Measurements from ENCODE around the gene FRK. TPM values are rescaled to one million over a fixed set of nuclear protein-coding genes. Genes with fewer than 3 reads are reported as not detected.

The FRK gene
- total RNA-seq, 1 experiment from 2014 or later = 2.0 TPM

DNA sequence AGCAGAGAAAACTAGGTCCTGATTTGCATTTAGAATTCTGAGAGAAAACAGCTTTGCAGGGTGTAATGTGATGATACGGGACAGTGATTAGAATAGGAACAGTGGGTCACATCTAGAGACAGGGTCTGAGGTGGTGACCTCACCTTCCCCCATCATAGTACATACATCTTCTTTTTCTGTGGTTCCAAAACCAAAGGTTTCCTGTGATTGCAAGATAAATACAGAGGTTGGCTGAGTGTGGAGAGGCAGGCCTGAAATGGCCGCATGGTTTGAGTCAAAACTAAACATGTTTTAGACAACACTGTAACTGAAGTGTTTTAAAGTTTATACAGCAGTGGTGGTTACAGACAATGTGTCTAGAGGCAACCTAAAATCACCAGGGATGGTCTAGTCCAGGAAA is 29.6 kb upstream of the FRK start:
- no peak overlapping the region for H3K4me3 ChIP-seq
- H3K36me3 ChIP-seq = no peaks in the 10 kb centered on the region
- no peak overlapping the region for H3K27ac ChIP-seq
- no peaks in the 10 kb centered on the region for H3K27me3 ChIP-seq
- DNase-seq = no peak
- H3K4me1 ChIP-seq = no peaks in the 10 kb centered on the region
- no peaks in the 10 kb centered on the region for H3K9me3 ChIP-seq (replicated peaks)

DNA sequence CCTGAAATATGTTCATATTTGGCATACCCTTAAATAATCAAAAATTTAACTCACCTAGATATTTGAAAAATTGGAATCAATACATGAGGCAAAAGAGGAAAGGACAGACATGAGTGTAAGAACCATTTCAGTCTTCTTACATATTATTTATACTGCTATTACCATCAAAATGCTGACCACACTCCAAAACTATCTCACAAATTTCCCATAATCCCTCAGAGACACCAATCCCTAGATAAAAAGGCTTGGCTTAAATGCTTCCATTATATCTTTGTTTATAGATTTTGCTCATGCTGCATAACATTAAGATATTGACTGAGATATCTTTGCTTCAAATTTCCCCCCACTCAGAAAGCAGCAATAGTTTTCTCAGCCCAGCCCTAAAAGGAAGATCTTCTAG is 28.3 kb upstream of the FRK start:
- H3K4me3 ChIP-seq = no peak overlapping the region
- no peak overlapping the region for H3K27ac ChIP-seq
- H3K27me3 ChIP-seq = no peaks in the 10 kb centered on the region
- no peak for DNase-seq
- no peaks in the 10 kb centered on the region for H3K4me1 ChIP-seq
- H3K9me3 ChIP-seq (replicated peaks) = no peaks in the 10 kb centered on the region
- H3K36me3 ChIP-seq = no peaks in the 10 kb centered on the region

DNA sequence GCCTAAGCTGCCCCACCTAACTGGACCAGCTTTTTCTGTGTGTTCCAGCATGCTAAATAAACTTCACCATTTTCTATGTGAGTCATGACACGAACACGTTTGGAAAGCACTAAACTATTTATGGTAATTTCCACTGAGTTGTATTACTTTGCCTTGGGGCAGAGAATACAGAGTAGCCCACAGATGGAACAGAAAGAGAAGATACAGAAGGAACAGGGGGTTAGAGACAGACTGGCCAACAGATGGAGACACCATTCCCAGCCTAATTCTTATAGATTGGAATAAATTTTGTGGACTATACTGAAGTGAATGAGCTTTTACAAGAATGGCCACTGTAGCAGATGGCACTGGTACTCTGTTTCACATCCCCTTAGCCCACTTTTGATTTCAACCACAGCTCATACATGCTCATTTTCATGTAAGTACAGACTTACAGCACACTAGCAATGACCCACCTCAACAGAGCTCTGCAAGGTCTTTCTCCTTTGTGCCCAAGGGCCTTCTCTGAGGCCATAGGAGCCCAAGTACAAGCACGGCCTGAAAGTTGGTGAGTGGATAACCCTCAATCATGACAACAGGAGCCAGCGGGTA is 26.8 kb upstream of the FRK start:
- no peaks in the 10 kb centered on the region for H3K4me1 ChIP-seq
- H3K27ac ChIP-seq = no peak overlapping the region
- no peaks in the 10 kb centered on the region for H3K27me3 ChIP-seq
- H3K36me3 ChIP-seq = no peaks in the 10 kb centered on the region
- H3K9me3 ChIP-seq (replicated peaks) = no peaks in the 10 kb centered on the region
- H3K4me3 ChIP-seq = no peak overlapping the region
- DNase-seq = no peak

DNA sequence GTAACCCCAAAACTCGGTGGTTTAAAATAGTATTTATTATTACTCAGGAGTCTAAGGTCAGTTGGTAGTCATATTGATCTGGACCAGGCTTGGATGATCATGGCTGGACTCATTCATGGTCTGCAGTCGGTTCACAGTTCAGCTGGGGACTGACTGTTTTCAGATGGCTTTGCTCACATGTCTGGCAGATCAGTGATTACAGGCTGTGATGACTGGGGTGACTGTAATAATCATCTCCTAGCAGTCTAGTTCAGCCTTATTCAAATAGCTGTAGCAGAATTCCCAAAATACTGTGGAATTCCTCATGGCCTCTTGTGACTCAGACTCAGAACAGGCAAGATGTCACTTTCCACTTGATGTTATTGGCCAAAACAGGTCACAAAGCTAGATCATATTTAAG is 23.6 kb upstream of the FRK start:
- H3K36me3 ChIP-seq = no peaks in the 10 kb centered on the region
- H3K27me3 ChIP-seq = no peaks in the 10 kb centered on the region
- no peak overlapping the region for H3K4me3 ChIP-seq
- no peak for DNase-seq
- H3K9me3 ChIP-seq (replicated peaks) = no peaks in the 10 kb centered on the region
- H3K4me1 ChIP-seq = no peaks in the 10 kb centered on the region
- H3K27ac ChIP-seq = no peak overlapping the region

DNA sequence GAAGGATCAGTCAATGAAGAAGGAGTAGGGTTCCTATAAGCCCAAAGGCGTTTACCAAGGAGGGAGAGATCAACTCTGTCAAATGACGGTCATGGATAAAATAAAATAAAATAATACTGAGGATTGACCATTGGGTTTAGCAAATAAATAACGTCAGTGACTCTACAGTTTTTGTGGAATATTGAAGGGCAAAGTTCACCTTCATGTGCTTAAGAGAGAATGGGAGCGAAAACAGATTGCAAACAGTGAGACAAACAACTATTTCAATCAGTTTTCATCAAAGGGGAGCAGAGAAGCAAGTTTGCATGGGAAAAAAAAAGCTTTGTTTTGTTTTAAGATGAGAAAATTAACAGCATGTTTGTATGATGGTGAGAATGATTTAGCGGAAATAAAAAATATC is 22.4 kb upstream of the FRK start:
- Histone ChIP-seq H3K36me3 (no peaks in the 10 kb centered on the region), H3K9me3 (replicated peaks) (no peaks in the 10 kb centered on the region), H3K4me3 (no peak overlapping the region), H3K27me3 (no peaks in the 10 kb centered on the region), H3K27ac (no peak overlapping the region), H3K4me1 (no peaks in the 10 kb centered on the region)
- DNase-seq = no peak

DNA sequence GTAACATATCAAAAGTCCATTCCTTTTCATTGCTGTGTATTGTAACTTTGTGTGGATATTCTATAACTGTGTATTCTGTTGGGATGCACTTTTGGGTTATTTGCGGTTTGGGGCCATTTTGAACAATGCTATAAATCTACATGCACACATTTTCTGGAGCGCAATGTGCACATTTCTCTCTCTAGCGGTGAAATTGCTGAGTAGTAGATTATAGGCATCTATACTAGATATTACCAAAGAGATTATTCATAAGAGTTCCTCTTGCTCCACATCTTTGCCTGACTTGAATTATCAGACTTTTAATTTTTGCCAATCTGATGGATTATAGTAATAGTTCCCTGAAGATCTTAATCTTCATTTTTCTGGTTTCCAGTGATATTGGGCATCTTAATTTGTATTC is 18.3 kb upstream of the FRK start:
- H3K4me1 ChIP-seq = no peaks in the 10 kb centered on the region
- H3K27me3 ChIP-seq = no peaks in the 10 kb centered on the region
- no peaks in the 10 kb centered on the region for H3K36me3 ChIP-seq
- no peak overlapping the region for H3K4me3 ChIP-seq
- no peaks in the 10 kb centered on the region for H3K9me3 ChIP-seq (replicated peaks)
- H3K27ac ChIP-seq = no peak overlapping the region
- no peak for DNase-seq

DNA sequence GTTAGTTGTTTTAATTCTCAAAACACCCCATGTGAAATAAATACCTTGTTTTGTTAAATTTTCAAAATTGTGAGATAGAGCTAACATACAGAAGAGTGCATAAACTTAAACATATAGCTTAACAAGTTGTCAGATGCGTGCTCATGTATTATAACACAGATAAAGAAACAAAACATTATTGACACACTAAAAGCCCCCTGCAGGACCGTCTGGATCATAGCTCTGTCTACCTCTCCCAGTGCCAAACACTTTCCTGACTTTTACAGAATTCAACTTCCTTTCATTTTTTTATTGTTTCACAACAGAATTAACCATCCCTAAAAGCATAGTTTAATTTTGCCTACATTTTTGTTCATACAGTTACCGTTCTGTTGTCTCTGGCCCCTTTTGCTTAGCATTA is 17.8 kb upstream of the FRK start:
- DNase-seq = no peak
- Histone ChIP-seq H3K27me3 (no peaks in the 10 kb centered on the region), H3K9me3 (replicated peaks) (no peaks in the 10 kb centered on the region), H3K27ac (no peak overlapping the region), H3K4me3 (no peak overlapping the region), H3K36me3 (no peaks in the 10 kb centered on the region), H3K4me1 (no peaks in the 10 kb centered on the region)

DNA sequence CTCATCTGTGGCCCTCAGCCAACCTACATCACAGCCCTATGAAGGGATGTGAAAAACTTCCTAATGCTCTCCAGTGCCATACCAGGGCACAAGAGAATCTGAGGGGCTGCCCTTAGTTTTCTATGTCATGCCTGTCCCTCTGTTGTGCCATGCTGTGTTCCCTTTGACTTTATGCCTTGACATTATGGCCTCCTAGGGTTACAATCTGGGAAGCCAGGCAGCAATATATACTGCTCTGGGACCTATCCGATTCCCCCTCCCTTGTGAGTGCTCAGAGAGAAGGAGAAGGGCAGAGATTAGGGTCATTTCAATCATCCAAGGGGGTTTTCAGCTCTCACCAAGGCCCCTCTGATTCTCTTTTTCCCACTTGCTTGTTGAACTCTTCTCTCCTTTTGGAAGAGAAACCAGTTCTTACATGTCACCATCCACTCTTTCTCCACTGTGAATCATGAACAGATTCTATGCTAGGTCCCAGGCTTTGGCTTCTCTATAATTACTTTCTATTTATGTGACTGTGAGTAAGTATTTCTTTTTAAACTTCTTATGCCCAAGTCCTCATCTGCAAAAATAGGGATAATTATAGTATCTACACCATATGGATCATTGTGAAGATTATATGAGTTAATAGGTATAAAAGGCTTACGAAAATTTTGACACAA is 14.2 kb upstream of the FRK start:
- H3K9me3 ChIP-seq (replicated peaks) = no peaks in the 10 kb centered on the region
- no peak overlapping the region for H3K27ac ChIP-seq
- H3K4me1 ChIP-seq = no peaks in the 10 kb centered on the region
- no peak for DNase-seq
- no peaks in the 10 kb centered on the region for H3K27me3 ChIP-seq
- H3K36me3 ChIP-seq = no peaks in the 10 kb centered on the region
- H3K4me3 ChIP-seq = no peak overlapping the region

DNA sequence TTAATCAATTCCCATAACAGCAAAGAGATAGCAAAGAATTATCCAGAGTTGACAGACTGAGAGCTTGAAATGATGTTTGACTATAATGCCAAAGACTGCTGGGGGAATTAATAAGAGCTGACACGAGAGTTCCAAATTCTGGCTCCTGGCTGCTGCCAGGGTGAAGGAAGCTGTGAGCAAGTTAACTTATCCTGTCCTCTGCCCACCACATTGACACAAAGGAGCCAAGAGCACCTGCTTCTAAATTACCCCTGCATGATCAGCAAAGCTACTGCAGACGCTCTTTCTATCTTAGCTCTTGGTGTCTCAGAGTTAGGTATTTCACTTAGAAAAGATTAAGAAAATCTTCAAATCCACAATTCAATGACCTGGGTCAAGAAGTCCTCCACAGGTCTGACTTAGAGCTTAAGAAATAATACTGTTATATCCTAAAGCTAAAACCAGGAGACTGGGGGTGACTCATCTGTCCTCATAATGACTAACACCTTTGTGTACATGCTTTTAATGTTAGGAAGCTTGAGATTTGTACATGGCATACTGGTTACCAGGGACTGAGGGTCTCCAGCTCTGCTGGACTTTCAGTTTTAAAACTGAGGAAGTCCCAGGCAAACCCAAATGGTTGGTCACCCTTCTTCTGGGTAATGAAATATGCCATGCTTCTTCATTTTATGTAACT is 13.2 kb upstream of the FRK start:
- DNase-seq = no peak
- Histone ChIP-seq H3K9me3 (replicated peaks) (no peaks in the 10 kb centered on the region), H3K36me3 (no peaks in the 10 kb centered on the region), H3K27me3 (no peaks in the 10 kb centered on the region), H3K4me3 (no peak overlapping the region), H3K27ac (no peak overlapping the region), H3K4me1 (no peaks in the 10 kb centered on the region)

DNA sequence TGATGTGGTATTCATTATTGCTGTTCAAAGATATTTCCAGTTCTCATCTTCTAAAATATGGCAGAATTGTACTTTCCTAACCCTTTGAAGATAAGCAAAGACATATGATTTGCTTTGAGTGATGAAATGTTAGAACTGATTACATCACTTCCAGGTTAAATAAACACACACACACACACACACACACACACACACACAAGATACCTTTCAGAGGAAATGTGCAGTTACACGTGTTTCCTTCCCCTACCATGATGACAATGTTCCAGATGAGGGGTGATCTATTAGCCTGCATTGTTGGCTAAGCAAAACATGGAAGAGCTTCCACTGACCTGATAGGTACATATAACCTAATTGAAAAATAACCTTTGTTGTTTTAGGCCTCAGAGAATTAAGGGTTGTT is 11.7 kb upstream of the FRK start:
- Histone ChIP-seq H3K4me1 (no peaks in the 10 kb centered on the region), H3K4me3 (no peak overlapping the region), H3K36me3 (no peaks in the 10 kb centered on the region), H3K27ac (no peak overlapping the region), H3K27me3 (no peaks in the 10 kb centered on the region), H3K9me3 (replicated peaks) (no peaks in the 10 kb centered on the region)
- DNase-seq = no peak

DNA sequence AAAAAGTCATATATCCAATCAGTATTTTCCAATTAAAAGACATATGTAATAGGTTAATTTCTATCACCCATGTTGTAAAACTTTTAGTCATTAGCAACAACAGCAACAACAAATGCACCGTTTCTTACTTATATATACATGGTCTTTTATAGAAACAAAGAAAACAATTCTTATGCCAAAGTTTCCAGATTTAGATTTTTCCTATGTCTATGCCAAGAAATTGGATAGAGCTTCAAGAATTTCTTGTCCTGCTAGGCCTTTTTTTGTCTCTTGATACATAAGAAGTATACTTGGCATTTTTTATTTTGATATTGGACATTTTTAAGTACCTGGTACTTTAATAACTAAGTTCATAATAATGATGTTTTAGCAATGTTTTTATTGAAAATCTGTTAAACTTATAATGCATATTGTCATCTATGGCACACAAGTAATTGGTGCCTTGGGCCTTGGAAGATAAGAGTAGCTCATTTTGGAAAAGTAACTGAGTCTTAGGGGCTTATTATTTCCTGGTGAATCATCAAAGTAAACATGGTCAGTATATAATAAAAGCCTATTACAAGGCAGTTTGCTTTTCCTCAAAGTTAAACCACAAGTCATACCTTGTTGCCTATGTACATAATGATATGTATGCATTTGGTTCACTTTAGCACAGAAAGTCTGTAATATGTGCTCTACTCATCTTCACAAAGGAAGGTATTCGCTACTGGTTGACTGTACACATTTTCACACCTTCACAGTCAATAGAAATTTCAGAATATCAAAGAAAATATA is 10.1 kb upstream of the FRK start:
- H3K9me3 ChIP-seq (replicated peaks) = no peaks in the 10 kb centered on the region
- no peak overlapping the region for H3K4me3 ChIP-seq
- no peak for DNase-seq
- no peaks in the 10 kb centered on the region for H3K36me3 ChIP-seq
- H3K27ac ChIP-seq = no peak overlapping the region
- no peaks in the 10 kb centered on the region for H3K27me3 ChIP-seq
- H3K4me1 ChIP-seq = no peaks in the 10 kb centered on the region

DNA sequence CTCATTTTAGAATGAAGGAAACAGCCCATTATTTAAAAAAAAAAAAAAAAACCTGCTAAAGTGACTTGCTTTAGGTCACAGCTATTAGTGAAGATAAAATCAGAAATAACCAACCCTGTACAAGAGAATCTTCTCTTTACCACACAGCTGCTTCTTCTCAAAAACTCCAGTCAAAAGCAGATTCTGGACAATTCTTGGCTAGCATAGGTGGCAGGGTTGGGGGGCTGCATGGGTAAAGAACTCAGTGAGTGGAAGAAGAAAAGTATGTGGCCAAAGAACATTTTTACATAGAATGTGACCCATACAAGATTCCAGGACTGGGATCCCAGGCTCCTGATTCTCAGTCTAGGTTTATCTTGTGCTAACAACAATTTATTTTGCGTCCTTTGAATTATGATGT is 9.4 kb upstream of the FRK start:
- Histone ChIP-seq H3K4me3 (no peak overlapping the region), H3K27me3 (no peaks in the 10 kb centered on the region), H3K36me3 (no peaks in the 10 kb centered on the region), H3K4me1 (no peaks in the 10 kb centered on the region), H3K9me3 (replicated peaks) (no peaks in the 10 kb centered on the region), H3K27ac (no peak overlapping the region)
- no peak for DNase-seq

DNA sequence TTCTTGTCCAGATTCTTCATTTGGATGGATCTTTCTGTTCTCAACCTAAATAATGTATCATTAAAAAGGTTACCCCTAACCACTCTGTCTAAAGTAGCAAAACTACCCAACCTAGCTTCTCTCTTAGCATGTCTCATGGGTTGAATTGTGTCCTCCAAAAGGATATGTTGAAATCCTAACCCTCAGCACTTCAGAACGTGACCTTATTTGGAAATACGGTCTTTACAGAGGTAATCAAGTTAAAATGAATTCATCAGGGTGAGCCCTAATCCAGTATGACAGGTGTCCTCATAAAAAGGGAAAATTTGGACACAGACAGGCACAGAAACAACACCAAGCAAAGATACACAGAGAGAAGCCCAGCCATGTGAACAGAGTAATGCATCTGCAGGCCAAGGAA is 6.1 kb upstream of the FRK start:
- no peak overlapping the region for H3K27ac ChIP-seq
- no peaks in the 10 kb centered on the region for H3K27me3 ChIP-seq
- DNase-seq = no peak
- no peaks in the 10 kb centered on the region for H3K9me3 ChIP-seq (replicated peaks)
- no peaks in the 10 kb centered on the region for H3K36me3 ChIP-seq
- H3K4me1 ChIP-seq = peaks cover under 1% of the 10 kb centered on the region; the same call in 1 of the 2 replicates
- H3K4me3 ChIP-seq = no peak overlapping the region

DNA sequence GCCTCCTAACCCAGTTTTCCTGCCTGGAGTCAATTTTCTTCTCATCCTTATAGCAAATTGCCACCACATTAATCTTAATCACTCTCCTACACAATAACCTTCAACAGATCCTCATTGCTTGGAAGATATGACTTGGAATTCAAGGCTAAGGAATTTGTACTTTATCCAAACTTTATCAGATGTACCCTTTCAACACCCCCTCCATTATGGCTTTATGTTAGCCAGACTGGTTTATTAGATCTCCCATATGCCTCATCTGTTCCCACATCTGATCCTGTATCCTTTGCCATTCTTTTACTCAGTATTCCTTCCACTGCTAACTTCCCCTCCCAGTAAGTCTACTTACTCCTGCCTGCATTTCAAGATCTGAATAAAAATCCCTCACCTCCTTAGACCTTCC is 4.0 kb upstream of the FRK start:
- H3K27ac ChIP-seq = no peak overlapping the region
- H3K4me3 ChIP-seq = no peak overlapping the region
- H3K36me3 ChIP-seq = no peaks in the 10 kb centered on the region
- no peaks in the 10 kb centered on the region for H3K9me3 ChIP-seq (replicated peaks)
- H3K4me1 ChIP-seq = peaks cover 10% of the 10 kb centered on the region
- no peak for DNase-seq
- no peaks in the 10 kb centered on the region for H3K27me3 ChIP-seq

DNA sequence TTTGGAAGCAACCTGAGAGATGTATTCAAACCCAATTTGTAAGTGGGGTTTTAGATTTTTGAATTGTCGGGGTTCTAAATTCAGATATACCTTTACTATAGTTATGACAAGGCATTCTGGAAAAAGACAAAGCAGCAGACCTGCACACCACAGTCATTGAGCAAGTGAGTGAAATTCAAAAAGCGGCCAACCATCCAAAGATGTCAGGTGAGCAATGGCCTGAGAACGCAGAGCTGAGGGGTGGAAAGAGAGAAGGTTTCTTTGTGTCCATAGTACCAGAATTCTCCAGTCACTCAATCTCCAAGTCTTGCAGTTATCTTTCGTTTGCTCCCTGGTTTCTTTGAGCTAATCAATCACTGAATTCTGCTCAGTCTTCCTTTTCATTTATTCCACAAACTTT is 1.8 kb upstream of the FRK start:
- Histone ChIP-seq H3K36me3 (no peaks in the 10 kb centered on the region), H3K9me3 (replicated peaks) (no peaks in the 10 kb centered on the region), H3K27ac (no peak overlapping the region), H3K4me1 (peaks cover 10% of the 10 kb centered on the region), H3K4me3 (no peak overlapping the region), H3K27me3 (no peaks in the 10 kb centered on the region)
- DNase-seq = no peak
